ENCODE results near the gene ASGR2. TPM values are rescaled to one million over a fixed set of nuclear protein-coding genes. Genes with fewer than 3 reads are reported as not detected.

Gene ASGR2
- total and polyA plus RNA-seq, 2 of the 13 experiments (the other 11 are each of a cell fraction or from before 2014, with no cell fraction given), result 320 to 754 TPM

DNA sequence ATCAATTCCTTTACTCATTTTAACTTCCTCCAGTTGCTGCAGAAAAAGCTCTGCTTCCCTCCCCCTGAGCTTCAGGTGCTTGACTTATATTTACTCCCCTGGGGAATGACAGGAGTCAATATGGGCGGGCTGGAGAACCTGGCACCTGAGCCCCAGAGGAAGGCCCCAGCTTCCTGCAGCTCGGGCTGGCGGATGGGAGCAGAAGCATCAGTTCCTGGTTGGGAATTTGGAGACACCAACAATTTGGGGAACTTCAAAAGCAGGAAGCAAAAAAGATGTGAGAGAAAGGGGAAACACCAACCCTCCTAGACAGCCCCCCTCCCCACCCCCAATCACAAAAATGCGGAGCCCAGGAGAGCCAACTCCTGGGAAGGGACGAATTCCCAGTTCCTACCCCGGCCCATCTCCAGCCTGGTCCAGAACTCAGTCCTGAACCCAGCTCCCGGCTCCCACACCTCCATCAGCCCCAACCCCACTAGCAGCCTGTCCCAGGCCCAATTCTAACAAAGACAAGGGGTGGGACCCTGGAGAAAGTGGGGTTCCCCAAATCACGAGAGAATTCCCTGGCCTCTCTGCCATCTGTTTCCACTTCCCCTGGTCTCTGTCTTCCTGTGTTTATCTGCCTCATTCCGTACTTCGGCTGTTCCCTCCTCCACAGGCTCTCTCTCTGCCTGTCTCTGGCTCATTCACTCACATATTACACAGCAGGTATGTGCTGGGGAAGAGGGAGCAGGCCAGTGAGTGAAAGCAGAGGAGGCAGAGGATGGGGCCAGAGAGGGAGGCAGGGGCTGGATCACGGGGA lies 16.2 kb upstream of the ASGR2 start:
- 0 out of 2 replicates have a peak overlapping the region, but pooled peaks have one; percentile 25 for H3K9ac ChIP-seq (ENCODE audit: insufficient read depth, low read depth, low read length)
- BruUV-seq (replicated peaks), result no TSS peak
- H3K79me2 ChIP-seq (ENCODE audit: insufficient read depth, low read length), result no peaks in the 10 kb centered on the region
- FAIRE-seq, result peak; percentile 51
- peak overlapping the region; percentile 58 for H3K4me2 ChIP-seq (ENCODE audit: low read depth, low read length)
- in situ Hi-C loops (cut with HindIII; ENCODE audit: extremely low pct_ligation_motif_present, low pct_unique_long_range_greater_than_20kb) (no loop called here), intact Hi-C loops (cut with micrococcal nuclease; ENCODE audit: unreplicated experiment) (no loop called here)
- ChIA-PET POLR2A (interaction anchor here (0.7 to 2.3 kb wide), 3 partner anchors 16 to 49 kb away, joined by 3 to 14 read pairs (median 3); partner anchors contain the start of gene ASGR2), CTCF (ENCODE audit: low intra/inter-chr PET ratio, low total read pairs) (no interaction called here)
- H4K20me1 ChIP-seq (ENCODE audit: insufficient read depth, low read length), result no peaks in the 10 kb centered on the region
- H3K4me1 ChIP-seq (ENCODE audit: insufficient read depth, low read length), result peaks cover 49% of the 10 kb centered on the region
- peak overlapping the region; percentile 22 for H3K27ac ChIP-seq (ENCODE audit: extremely low read length, insufficient read depth, low read length)
- peak overlapping the region; percentile 65 for H2AFZ ChIP-seq (ENCODE audit: low read length)
- no peaks in the 10 kb centered on the region for H3K9me3 ChIP-seq (ENCODE audit: low read length)
- peak; percentile 52 for ATAC-seq
- no peaks in the 10 kb centered on the region for H3K27me3 ChIP-seq (ENCODE audit: control insufficient read depth in 1 of 2, insufficient read depth in 2 of 2, low read length in 2 of 2)
- DNase-seq (ENCODE audit: low spot score), result no peak
- 32% methylated on average over 11 of the region's 11 CpGs for WGBS (ENCODE audit: low lambda C conversion rate)
- no peaks in the 10 kb centered on the region for H3K36me3 ChIP-seq (replicated peaks in 1 of 2; ENCODE audit: control insufficient read depth in 1 of 2, insufficient read depth in 2 of 2, low read length in 2 of 2)
- H3K4me3 ChIP-seq (replicated peaks in 1 of 3; ENCODE audit: insufficient read depth in 1 of 3, low read depth in 2 of 3, low read length in 3 of 3), result peak overlapping the region in 1 of 3 experiments; percentile 34; a peak in 1 of 6 replicates
- no peak for TF ChIP-seq ZNF124 (CRISPR knock-in tag; IDR thresholded peaks at IDR 0.05)
- no peak for TF ChIP-seq ZFP36 (IDR thresholded peaks at IDR 0.05; ENCODE audit: borderline replicate concordance, low read depth, low read length, partially characterized antibody)
- TF ChIP-seq CENPBD1 (CRISPR knock-in tag; IDR thresholded peaks at IDR 0.05; ENCODE audit: borderline replicate concordance, low read depth), result no peak
- no peak for TF ChIP-seq KMT2A (CRISPR knock-in tag; IDR thresholded peaks at IDR 0.05)
- no peak for TF ChIP-seq ATAD3A (CRISPR knock-in tag; IDR thresholded peaks at IDR 0.05)
- TF ChIP-seq SNRNP70 (IDR thresholded peaks at IDR 0.05; ENCODE audit: low read depth, low read length), result no peak
- TF ChIP-seq, protein P1, sequence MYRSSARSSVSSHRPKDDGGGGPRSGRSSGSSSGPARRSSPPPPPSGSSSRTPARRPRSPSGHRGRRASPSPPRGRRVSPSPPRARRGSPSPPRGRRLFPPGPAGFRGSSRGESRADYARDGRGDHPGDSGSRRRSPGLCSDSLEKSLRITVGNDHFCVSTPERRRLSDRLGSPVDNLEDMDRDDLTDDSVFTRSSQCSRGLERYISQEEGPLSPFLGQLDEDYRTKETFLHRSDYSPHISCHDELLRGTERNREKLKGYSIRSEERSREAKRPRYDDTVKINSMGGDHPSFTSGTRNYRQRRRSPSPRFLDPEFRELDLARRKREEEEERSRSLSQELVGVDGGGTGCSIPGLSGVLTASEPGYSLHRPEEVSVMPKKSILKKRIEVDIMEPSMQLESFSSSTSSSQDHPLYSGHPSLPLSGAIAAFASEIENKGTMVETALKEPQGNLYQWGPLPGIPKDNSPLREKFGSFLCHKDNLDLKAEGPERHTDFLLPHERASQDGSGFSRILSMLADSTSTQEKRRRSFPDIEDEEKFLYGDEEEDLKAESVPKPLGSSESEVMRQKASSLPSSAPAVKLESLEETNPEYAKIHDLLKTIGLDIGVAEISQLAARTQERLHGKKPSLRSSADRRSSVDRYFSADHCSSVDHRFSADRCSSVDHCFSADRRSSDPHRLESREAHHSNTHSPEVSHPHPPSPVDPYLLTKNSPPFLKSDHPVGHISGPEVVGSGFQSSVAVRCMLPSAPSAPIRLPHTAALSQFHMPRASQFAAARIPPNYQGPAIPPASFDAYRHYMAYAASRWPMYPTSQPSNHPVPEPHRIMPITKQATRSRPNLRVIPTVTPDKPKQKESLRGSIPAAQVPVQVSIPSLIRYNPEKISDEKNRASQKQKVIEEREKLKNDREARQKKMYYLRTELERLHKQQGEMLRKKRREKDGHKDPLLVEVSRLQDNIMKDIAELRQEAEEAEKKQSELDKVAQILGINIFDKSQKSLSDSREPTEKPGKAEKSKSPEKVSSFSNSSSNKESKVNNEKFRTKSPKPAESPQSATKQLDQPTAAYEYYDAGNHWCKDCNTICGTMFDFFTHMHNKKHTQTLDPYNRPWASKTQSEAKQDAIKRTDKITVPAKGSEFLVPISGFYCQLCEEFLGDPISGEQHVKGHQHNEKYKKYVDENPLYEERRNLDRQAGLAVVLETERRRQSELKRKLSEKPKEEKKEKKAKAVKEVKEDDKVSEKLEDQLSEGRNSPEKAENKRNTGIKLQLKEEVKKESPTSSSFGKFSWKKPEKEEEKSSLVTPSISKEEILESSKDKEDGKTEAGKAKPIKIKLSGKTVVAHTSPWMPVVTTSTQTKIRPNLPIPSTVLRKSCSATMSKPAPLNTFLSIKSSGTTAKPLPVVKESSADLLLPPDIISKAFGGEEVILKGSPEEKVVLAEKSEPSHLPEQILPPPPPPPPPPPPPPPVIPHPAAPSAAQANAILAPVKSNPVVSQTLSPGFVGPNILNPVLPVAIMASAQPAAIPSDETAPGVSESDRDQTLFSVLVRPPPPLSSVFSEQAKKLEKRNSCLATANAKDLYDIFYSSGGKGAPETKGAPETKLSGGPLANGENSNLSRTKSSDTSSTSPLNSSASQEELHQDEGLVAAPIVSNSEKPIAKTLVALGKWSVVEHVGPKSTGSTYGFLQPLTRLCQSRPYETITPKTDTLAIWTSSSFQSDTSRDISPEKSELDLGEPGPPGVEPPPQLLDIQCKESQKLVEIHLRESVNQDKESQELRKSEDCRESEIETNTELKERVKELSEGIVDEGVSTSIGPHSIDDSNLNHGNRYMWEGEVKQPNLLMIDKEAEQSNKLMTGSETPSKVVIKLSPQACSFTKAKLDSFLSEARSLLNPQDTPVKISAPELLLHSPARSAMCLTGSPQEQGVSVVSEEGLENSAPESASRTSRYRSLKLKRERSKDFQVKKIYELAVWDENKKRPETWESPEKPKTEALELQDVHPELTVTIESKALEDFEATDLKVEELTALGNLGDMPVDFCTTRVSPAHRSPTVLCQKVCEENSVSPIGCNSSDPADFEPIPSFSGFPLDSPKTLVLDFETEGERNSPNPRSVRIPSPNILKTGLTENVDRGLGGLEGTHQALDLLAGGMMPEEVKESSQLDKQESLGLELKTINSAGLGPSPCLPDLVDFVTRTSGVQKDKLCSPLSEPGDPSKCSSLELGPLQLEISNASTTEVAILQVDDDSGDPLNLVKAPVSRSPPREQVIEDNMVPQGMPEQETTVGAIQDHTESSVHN (CRISPR knock-in tag; IDR thresholded peaks at IDR 0.05), result no peak
- no peak for TF ChIP-seq PCBP1 (IDR thresholded peaks at IDR 0.05; ENCODE audit: borderline replicate concordance, low read depth, low read length)
- no peak for TF ChIP-seq DRAP1 (CRISPR knock-in tag; IDR thresholded peaks at IDR 0.05)
